SK-N-DZ (cell line): ENCODE data around the gene RHO.
"Not testable (repeated sequence)": the region's sequence is repeated elsewhere in the genome, so short reads cannot be mapped to it uniquely, and the experiment has no call there.

Experiments
- DNase-seq: peaks from one replicate; pipeline ENCODE4 v3.0.0-alpha.2; 2015; ENCODE audit warnings: low spot score

The RHO gene

GRCh38 chr3:129542747-129543146 lies 14.3 kb downstream of the RHO start:
- no peak for DNase-seq

- no peak for DNase-seq
Observed at GRCh38 chr3:129543156-129543790, 14.8 kb downstream of the RHO start, which contains the start of gene H1-8. Gene H1-8, plus strand, starts transcription at chr3:129543175. Its CDS starts 44 bp downstream, at chr3:129543219.

- DNase-seq, result no peak
Observed at GRCh38 chr3:129543999-129544398, 15.6 kb downstream of the RHO start.

GRCh38 chr3:129545951-129546350 lies 17.5 kb downstream of the RHO start:
- not testable (repeated sequence) for DNase-seq

- DNase-seq, result no peak
Observed at GRCh38 chr3:129547241-129547640, 18.8 kb downstream of the RHO start.

- DNase-seq, result no peak
Observed at GRCh38 chr3:129548104-129548965, 19.9 kb downstream of the RHO start.

- DNase-seq, result no peak
Observed at GRCh38 chr3:129549006-129549800, 20.8 kb downstream of the RHO start.

GRCh38 chr3:129549805-129550204 lies 21.4 kb downstream of the RHO start:
- DNase-seq, result no peak

- DNase-seq, result peak; percentile 54
Observed at GRCh38 chr3:129552287-129553050, 24.0 kb downstream of the RHO start.

- no peak for DNase-seq
Observed at GRCh38 chr3:129553171-129553570, 24.7 kb downstream of the RHO start.

- no peak for DNase-seq
Observed at GRCh38 chr3:129553719-129554118, 25.3 kb downstream of the RHO start.

- no peak for DNase-seq
Observed at GRCh38 chr3:129554356-129555152, 26.1 kb downstream of the RHO start.

GRCh38 chr3:129555153-129555550 lies 26.7 kb downstream of the RHO start:
- no peak for DNase-seq

GRCh38 chr3:129555616-129556357 lies 27.3 kb downstream of the RHO start:
- DNase-seq, result no peak

- no peak for DNase-seq
Observed at GRCh38 chr3:129556358-129556695, 27.9 kb downstream of the RHO start.

- DNase-seq, result no peak
Observed at GRCh38 chr3:129556890-129557547, 28.6 kb downstream of the RHO start.

GRCh38 chr3:129557548-129557894 lies 29.1 kb downstream of the RHO start:
- no peak for DNase-seq

- DNase-seq, result no peak
Observed at GRCh38 chr3:129558081-129558771, 29.8 kb downstream of the RHO start.
